ENCODE measurements around the gene LARP7. TPM values are rescaled to one million over a fixed set of nuclear protein-coding genes. Genes with fewer than 3 reads are reported as not detected.
"Not testable (repeated sequence)": the region's sequence is repeated elsewhere in the genome, so short reads cannot be mapped to it uniquely, and the experiment has no call there.

Gene LARP7
- 100 to 1,000 TPM in 2 of 3 donors, 10 to 100 TPM in 1; 99.3 to 103 (median 102) TPM for polyA plus RNA-seq (ENCODE audit: insufficient read length in 3 of 3)
- long read RNA-seq, donor 1, partial matches to known transcripts: 47 of 58 reads
- long read RNA-seq, donor 1, other reads (novel, unspliced or antisense): 0 of 58 reads
- long read RNA-seq, donor 2, partial matches to known transcripts: 86 of 97 reads
- long read RNA-seq, donor 2, other reads (novel, unspliced or antisense): 0 of 97 reads
- long read RNA-seq, donor 3, transcript LARP7-202 (13 exons, 2,286 nt): major isoform, 5 of 45 reads
- long read RNA-seq, donor 3, partial matches to known transcripts: 36 of 45 reads
- long read RNA-seq, donor 3, other reads (novel, unspliced or antisense): 0 of 45 reads
- long read RNA-seq, donor 4, partial matches to known transcripts: 67 of 77 reads
- long read RNA-seq, donor 4, other reads (novel, unspliced or antisense): 0 of 77 reads
- long read RNA-seq, donor 5, partial matches to known transcripts: 20 of 26 reads
- long read RNA-seq, donor 5, other reads (novel, unspliced or antisense): 0 of 26 reads
- long read RNA-seq, donor 6, partial matches to known transcripts: 184 of 198 reads
- long read RNA-seq, donor 6, other reads (novel, unspliced or antisense): 0 of 198 reads
- long read RNA-seq, donor 7, partial matches to known transcripts: 90 of 98 reads
- long read RNA-seq, donor 7, other reads (novel, unspliced or antisense): 0 of 98 reads
- long read RNA-seq, donor 8, partial matches to known transcripts: 14 of 20 reads
- long read RNA-seq, donor 8, other reads (novel, unspliced or antisense): 0 of 20 reads
- long read RNA-seq, donor 9, transcript LARP7-202 (13 exons, 2,286 nt): major isoform, 5 of 108 reads
- long read RNA-seq, donor 9, partial matches to known transcripts: 97 of 108 reads
- long read RNA-seq, donor 9, other reads (novel, unspliced or antisense): 0 of 108 reads
- long read RNA-seq, donor 10, partial matches to known transcripts: 76 of 89 reads
- long read RNA-seq, donor 10, other reads (novel, unspliced or antisense): 0 of 89 reads
- long read RNA-seq, donor 11, partial matches to known transcripts: 37 of 43 reads
- long read RNA-seq, donor 11, other reads (novel, unspliced or antisense): 0 of 43 reads
- long read RNA-seq, donor 12, transcript LARP7-202 (13 exons, 2,286 nt): major isoform, 9 of 123 reads
- long read RNA-seq, donor 12, partial matches to known transcripts: 104 of 123 reads
- long read RNA-seq, donor 12, other reads (novel, unspliced or antisense): 0 of 123 reads
- long read RNA-seq, donor 13, partial matches to known transcripts: 39 of 43 reads
- long read RNA-seq, donor 13, other reads (novel, unspliced or antisense): 0 of 43 reads
- long read RNA-seq, donor 14, partial matches to known transcripts: 162 of 174 reads
- long read RNA-seq, donor 14, other reads (novel, unspliced or antisense): 0 of 174 reads
- long read RNA-seq, donor 15, transcript LARP7-208 (3 exons, 753 nt): major isoform, 6 of 136 reads
- long read RNA-seq, donor 15, transcript LARP7-202 (13 exons, 2,286 nt): major isoform, 6 of 136 reads
- long read RNA-seq, donor 15, partial matches to known transcripts: 116 of 136 reads
- long read RNA-seq, donor 15, other reads (novel, unspliced or antisense): 0 of 136 reads
- long read RNA-seq, donor 16, transcript LARP7-206 (7 exons, 1,047 nt): major isoform, 5 of 84 reads
- long read RNA-seq, donor 16, partial matches to known transcripts: 73 of 84 reads
- long read RNA-seq, donor 16, other reads (novel, unspliced or antisense): 0 of 84 reads

GRCh38 chr4:112636688-112637551 lies at the start of gene LARP7, which contains the start of gene ZGRF1:
Gene LARP7 (plus strand): TSS chr4:112637143. CDS start chr4:112644670, 7,527 bp downstream.
Gene ZGRF1 (minus strand): TSS chr4:112636909. CDS start chr4:112633176, 3,733 bp downstream.
- DNase-seq: peak; percentile 99

DNA sequence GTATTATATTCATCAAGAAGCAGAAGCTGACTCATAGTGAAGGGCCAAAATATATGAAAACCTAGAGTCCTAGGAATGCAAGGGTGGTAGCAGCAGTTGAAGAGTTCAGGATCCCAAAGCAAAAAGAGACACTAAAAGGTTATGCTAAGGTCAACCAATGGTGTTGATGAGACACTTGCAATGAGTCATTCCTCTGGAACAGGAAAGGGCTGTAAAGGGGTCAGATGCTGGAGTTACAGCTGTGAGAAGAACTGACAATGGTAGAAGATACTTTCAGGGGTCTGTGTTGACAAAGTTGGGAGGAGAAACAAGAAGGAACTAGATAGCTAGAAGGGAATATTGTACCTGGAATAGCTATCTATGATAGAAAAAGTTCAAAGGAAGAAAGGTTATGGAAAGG lies 47.7 kb upstream of the LARP7 start:
- no peak for DNase-seq

- no peak for DNase-seq
Measured at GRCh38 chr4:112591593-112591992, 45.4 kb upstream of the LARP7 start.

DNA sequence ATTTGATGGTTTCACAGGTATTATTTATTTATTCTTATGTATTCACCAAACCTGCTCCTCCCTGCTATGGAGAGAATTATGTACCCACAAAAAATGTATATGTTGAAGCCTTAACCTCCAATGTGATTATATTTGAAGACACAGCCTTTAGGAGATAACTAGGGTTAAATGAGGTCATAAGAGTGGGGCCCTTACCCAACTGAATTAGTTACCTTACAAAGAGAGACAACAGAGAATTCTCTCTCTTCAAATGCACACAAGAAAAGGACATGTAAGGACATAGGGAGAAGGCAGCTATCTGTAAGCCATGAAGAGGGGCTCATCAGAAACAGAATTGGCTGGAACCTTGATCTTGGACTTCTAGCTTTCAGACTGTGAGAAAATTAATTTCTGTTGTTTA lies 44.2 kb upstream of the LARP7 start:
- no peak for DNase-seq

- no peak for DNase-seq
Measured at GRCh38 chr4:112593438-112594133, 43.4 kb upstream of the LARP7 start.

GRCh38 chr4:112594993-112595392 lies 42.0 kb upstream of the LARP7 start:
- DNase-seq: no peak

- DNase-seq: peak; percentile 52
Measured at GRCh38 chr4:112604589-112604988, 32.4 kb upstream of the LARP7 start.

DNA sequence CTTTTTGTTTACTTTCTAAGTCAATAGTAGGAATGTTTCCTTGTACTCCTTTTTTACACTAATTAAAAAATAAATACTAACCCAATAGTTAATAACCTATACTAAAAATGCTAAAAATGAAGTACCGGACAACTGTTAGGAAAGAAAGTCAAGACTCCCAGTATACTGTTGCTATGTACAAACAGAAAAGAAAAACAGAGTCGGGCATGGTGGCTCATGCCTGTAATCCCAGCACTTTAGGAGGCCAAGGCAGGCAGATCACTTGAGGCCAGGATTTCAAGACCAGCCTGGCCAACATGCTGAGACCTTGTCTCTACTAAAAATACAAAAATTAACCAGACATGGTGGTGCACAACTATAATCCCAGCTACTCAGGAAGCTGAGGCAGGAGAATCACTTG lies 24.1 kb upstream of the LARP7 start:
- not testable (repeated sequence) for DNase-seq

DNA sequence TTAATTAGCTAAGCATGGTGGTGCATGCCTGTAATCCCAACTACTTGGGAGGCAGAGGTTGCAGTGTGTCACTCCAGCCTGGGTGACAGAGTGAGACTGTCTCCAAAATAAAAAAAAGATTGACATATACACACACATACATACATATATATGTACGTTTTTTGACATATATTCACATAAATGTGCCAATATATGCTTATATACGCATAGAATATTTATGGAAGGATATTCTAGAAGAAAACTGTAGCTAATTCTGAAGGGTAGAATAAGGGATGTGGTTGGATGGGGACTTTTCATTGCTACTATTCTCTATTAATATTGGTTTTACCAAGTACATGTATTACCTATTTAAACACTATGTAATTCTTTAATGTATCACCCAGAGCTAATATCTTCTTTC lies 20.0 kb upstream of the LARP7 start:
- DNase-seq: no peak

GRCh38 chr4:112626228-112626627 lies 10.7 kb upstream of the LARP7 start:
- DNase-seq: no peak

DNA sequence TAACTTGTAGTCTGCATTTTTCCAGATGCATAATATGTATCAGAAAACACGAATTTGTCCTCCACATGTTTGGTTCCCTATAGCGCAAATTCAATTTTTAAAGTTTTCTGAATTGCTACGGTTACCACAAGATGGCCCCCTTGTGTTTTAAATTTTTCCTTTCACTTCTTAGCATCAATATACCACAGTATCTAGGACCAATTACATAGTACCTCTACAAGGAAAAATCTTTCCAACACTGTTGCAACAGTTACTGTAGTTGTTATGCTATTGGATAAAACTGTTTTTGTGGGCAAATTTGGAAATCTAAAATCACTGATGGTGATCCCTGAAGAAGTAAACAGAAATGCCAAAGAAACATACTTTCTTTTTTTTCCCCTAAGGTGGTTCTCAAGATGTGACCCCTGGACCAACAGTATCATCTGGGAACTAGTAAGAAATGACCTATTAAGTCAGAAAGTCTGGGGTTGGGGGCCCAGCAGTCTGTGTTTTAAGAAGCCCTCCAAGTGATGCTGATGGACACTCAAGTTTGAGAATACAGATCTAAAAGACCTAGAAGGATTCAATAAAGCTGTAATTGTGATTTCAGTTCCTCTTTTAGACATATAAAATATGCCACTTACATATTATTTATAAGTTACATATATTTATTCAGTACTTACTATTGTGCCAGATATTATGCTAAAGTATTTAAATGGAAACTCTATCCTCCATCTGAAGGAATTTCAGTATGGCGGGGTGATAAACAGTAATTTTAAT lies 3.3 kb upstream of the LARP7 start:
- no peak for DNase-seq

- DNase-seq: no peak
Measured at GRCh38 chr4:112637552-112637866, 566 bp downstream of the LARP7 start.

DNA sequence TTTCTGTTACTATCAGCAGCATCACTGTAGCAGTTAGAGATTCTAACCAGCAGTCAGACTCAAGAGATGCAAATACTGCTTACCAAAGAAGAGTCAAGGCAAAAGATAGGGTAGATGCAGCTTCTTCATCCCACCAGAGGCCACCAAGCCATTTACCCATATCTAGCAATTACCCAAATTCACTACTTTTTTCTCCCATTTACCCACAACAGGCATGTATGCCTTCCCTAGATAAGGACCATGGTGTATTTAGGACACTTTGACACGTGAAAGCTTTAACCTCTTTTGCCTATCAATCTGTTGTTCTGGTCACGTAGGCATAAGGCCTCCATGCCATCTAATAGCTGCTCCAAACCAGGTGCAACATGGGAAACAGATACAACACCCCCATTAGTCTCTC lies 5.6 kb downstream of the LARP7 start:
- no peak for DNase-seq

DNA sequence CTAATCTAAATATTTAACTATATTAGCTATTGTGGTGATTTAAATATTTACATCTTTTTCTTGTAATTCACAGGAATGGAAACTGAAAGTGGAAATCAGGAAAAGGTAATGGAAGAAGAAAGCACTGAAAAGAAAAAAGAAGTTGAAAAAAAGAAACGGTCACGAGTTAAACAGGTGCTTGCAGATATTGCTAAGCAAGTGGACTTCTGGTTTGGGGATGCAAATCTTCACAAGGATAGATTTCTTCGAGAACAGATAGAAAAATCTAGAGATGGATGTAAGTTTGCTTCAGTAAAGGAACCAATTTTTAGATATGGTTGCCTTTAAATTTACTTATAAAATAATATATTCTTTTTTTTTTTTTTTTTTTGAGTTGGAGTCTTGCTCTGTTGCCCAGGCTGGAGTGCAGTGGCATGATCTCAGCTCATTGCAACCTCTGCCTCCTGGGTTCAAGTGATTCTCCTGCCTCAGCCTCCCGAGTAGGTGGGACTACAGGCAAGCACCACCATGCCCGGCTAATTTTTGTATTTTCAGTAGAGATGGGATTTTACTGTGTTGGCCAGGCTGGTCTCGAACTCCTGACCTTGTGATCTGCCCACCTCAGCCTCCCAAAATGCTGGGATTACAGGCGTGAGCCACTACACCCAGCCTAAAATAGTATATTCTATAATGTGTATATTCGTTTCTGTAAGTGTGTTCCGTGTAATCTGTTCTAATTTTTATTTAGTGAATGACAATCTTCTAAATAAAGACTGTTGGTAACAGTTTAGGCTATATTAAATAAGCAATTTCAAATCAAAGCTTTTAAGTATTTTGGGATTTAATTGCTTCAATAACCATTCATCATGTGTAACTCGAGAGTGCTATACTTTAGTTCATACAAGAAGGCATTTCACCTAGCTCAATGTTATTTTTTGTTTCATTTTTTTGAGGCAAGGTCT lies 7.9 kb downstream of the LARP7 start:
- not testable (repeated sequence) for DNase-seq

DNA sequence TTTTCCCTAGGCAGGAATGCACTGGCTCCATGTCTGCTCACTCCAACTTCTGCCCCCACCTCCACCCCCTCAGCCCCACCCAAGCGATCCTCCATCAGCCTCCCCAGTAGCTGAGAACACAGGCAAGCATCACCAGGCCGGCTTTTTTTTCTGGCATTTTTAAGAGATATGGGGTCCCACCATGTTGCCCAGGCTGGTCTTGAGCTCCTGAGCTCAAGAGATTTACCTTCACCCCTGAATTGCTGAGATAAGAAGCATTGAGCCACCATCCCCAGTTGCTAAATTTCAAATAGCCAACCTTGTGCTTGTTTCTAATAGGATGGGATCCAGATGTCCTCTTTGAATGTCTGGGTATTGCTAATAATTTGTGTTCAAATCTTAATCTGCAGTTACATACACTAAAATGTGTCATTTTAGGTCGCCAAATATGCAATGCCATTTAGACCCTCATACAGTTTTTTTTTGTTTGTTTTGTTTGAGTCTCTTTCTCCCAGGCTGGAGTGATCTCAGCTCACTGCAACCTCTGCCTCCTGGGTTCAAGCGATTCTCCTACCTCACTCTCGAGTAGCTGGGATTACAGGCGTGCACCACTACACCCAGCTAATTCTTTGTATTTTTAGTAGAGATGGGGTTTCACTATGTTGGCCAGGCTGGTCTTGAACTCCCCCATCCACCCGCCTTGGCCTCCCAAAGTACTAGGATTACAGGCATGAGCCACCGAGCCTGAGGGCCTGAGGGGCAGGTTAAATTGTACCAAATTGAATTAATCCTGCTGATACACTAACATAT lies 8.8 kb downstream of the LARP7 start:
- DNase-seq: no peak
